ENCODE data around the gene PQBP1.
"Not testable (repeated sequence)": the region's sequence is repeated elsewhere in the genome, so short reads cannot be mapped to it uniquely, and the experiment has no call there.

Gene PQBP1

GRCh38 chrX:48897625-48898306 is at the start of gene PQBP1, which contains the start of gene TIMM17B:
Gene PQBP1 (plus strand): TSS chrX:48897930. CDS start chrX:48898510, 580 bp downstream.
Gene TIMM17B (minus strand): TSS chrX:48897768. CDS start chrX:48897749, 19 bp downstream.
- peak; percentile 96 for DNase-seq (ENCODE audit: low spot score)

- DNase-seq (ENCODE audit: low spot score) = no peak
Measured at GRCh38 chrX:48848847-48849246, 48.9 kb upstream of the PQBP1 start.

GRCh38 chrX:48852857-48853256 is 44.9 kb upstream of the PQBP1 start:
- DNase-seq (ENCODE audit: low spot score) = no peak

- not testable (repeated sequence) for DNase-seq (ENCODE audit: low spot score)
Measured at GRCh38 chrX:48853494-48853893, 44.2 kb upstream of the PQBP1 start.

GRCh38 chrX:48854121-48854804 is 43.5 kb upstream of the PQBP1 start:
- not testable (repeated sequence) for DNase-seq (ENCODE audit: low spot score)

GRCh38 chrX:48854898-48855297 is 42.8 kb upstream of the PQBP1 start:
- no peak for DNase-seq (ENCODE audit: low spot score)

- DNase-seq (ENCODE audit: low spot score) = no peak
Measured at GRCh38 chrX:48864210-48864609, 33.5 kb upstream of the PQBP1 start.

- not testable (repeated sequence) for DNase-seq (ENCODE audit: low spot score)
Measured at GRCh38 chrX:48872017-48872416, 25.7 kb upstream of the PQBP1 start.

GRCh38 chrX:48876944-48877343 is 20.8 kb upstream of the PQBP1 start:
- DNase-seq (ENCODE audit: low spot score) = not testable (repeated sequence)

- no peak for DNase-seq (ENCODE audit: low spot score)
Measured at GRCh38 chrX:48883729-48884128, 14.0 kb upstream of the PQBP1 start.

- not testable (repeated sequence) for DNase-seq (ENCODE audit: low spot score)
Measured at GRCh38 chrX:48886586-48886985, 11.1 kb upstream of the PQBP1 start.

- DNase-seq (ENCODE audit: low spot score) = no peak
Measured at GRCh38 chrX:48890296-48890925, 7.3 kb upstream of the PQBP1 start.

GRCh38 chrX:48890934-48891401 is 6.8 kb upstream of the PQBP1 start:
- DNase-seq (ENCODE audit: low spot score) = no peak

GRCh38 chrX:48891402-48892288 is 6.1 kb upstream of the PQBP1 start:
- peak; percentile 88 for DNase-seq (ENCODE audit: low spot score)

- no peak for DNase-seq (ENCODE audit: low spot score)
Measured at GRCh38 chrX:48892896-48893295, 4.8 kb upstream of the PQBP1 start.

GRCh38 chrX:48893556-48894348 is 4.0 kb upstream of the PQBP1 start:
- no peak for DNase-seq (ENCODE audit: low spot score)

GRCh38 chrX:48894891-48895290 is 2.8 kb upstream of the PQBP1 start:
- no peak for DNase-seq (ENCODE audit: low spot score)

- no peak for DNase-seq (ENCODE audit: low spot score)
Measured at GRCh38 chrX:48896611-48897011, 1.1 kb upstream of the PQBP1 start.

- peak; percentile 81 for DNase-seq (ENCODE audit: low spot score)
Measured at GRCh38 chrX:48897157-48897624, 539 bp upstream of the PQBP1 start.

GRCh38 chrX:48899078-48899410 is 1.3 kb downstream of the PQBP1 start:
- no peak for DNase-seq (ENCODE audit: low spot score)

GRCh38 chrX:48901069-48901468 is 3.3 kb downstream of the PQBP1 start:
- no peak for DNase-seq (ENCODE audit: low spot score)
